ENCODE data around the gene GNG10. TPM values are rescaled to one million over a fixed set of nuclear protein-coding genes. Genes with fewer than 3 reads are reported as not detected.

GNG10 gene
- total RNA-seq, 2 experiments from 2014 or later, result 14.3 to 17.2 TPM

DNA sequence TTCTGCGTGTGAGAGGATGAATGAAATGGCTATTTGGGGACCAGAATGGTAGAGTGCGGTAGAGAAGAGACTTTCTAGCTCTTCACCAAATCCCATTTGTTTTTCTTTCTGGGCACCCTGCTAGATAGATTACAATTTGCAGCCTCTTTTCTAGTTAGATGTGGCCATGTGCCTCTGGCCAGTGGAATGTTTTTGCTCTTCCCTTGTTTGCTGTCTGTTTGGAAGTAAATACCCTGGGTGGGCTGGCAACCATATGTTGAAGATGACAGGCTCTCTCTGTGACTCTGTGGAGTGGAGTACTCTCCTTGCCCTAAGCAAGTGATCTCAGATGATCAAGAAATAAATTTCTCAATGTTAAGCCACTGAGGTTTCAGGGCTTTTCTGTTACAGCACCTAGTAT lies 12.9 kb downstream of the GNG10 start:
- no peak for DNase-seq
- Mint-ChIP-seq H3K27ac (no peak overlapping the region), H3K4me3 (no peak overlapping the region), H3K27me3 (no peaks in the 10 kb centered on the region), H3K4me1 (ENCODE audit: low read depth) (no peaks in the 10 kb centered on the region), H3K36me3 (ENCODE audit: low read depth) (peaks cover 12% of the 10 kb centered on the region), H3K9me3 (no peaks in the 10 kb centered on the region)
- no peak for ATAC-seq
- TF ChIP-seq, protein P1, sequence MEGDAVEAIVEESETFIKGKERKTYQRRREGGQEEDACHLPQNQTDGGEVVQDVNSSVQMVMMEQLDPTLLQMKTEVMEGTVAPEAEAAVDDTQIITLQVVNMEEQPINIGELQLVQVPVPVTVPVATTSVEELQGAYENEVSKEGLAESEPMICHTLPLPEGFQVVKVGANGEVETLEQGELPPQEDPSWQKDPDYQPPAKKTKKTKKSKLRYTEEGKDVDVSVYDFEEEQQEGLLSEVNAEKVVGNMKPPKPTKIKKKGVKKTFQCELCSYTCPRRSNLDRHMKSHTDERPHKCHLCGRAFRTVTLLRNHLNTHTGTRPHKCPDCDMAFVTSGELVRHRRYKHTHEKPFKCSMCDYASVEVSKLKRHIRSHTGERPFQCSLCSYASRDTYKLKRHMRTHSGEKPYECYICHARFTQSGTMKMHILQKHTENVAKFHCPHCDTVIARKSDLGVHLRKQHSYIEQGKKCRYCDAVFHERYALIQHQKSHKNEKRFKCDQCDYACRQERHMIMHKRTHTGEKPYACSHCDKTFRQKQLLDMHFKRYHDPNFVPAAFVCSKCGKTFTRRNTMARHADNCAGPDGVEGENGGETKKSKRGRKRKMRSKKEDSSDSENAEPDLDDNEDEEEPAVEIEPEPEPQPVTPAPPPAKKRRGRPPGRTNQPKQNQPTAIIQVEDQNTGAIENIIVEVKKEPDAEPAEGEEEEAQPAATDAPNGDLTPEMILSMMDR (IDR thresholded peaks at IDR 0.05), result no peak
- intact Hi-C loops (cut with micrococcal nuclease), result no loop called here
- ChIA-PET POLR2A (interaction anchor here (0.9 kb wide), 1 partner anchor 42 kb away, joined by 3 read pairs; no protein-coding TSS in a partner anchor), CTCF (interaction anchor here (1.0 kb wide), 1 partner anchor 76 kb away, joined by 3 read pairs; no protein-coding TSS in a partner anchor)

DNA sequence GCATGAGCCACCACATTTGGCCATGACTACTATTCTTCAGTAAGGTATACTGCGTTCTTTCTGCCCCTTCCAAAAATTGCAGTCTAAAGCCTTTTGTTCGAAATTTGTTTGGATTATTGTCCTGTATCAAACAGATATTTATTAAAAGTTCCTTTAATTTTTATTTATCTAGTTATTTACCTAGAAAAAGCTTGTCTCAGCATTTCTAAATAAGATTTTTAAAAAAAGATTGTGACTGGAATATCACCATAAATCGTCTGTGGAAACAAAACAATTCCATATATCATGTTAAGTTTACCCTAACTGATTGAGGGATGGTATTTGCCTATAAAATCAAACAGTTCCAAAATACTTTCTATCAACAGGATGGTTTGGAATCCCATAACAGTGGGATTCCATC lies 14.7 kb downstream of the GNG10 start:
- ChIA-PET CTCF (no interaction called here), POLR2A (no interaction called here)
- intact Hi-C loops (cut with micrococcal nuclease), result no loop called here
- DNase-seq (no peak), ATAC-seq (no peak)
- Mint-ChIP-seq H3K9me3 (no peaks in the 10 kb centered on the region), H3K27me3 (no peaks in the 10 kb centered on the region), H3K36me3 (ENCODE audit: low read depth) (peaks cover 13% of the 10 kb centered on the region), H3K4me1 (ENCODE audit: low read depth) (no peaks in the 10 kb centered on the region), H3K4me3 (no peak overlapping the region), H3K27ac (no peak overlapping the region)
- TF ChIP-seq, protein P1 (IDR thresholded peaks at IDR 0.05), result no peak

DNA sequence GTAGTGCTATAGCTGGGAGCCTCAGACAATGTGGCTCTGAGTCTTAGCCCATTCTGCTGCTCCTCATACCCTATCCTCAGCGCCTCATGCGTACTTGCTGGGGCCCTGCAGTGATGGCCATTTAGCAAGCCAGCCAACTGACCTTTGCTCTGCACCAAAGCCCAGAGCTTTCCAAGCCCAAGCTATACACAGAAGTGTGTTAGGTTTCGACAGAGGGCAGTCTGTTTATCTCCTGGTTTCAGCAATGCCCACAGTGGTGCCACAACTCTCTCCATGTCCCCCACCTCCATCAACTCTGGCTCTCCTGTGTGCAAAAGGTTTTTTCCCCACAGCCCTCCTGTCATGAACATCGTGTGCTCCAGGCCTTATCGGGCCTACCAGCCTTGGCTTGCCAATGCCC lies 16.9 kb downstream of the GNG10 start:
- peaks cover 10% of the 10 kb centered on the region for H3K36me3 Mint-ChIP-seq (ENCODE audit: low read depth)
- no peak overlapping the region for H3K4me3 Mint-ChIP-seq
- TF ChIP-seq, protein P1 (IDR thresholded peaks at IDR 0.05), result no peak
- no peaks in the 10 kb centered on the region for H3K9me3 Mint-ChIP-seq
- no peak for DNase-seq
- H3K27ac Mint-ChIP-seq, result no peak overlapping the region
- intact Hi-C loops (cut with micrococcal nuclease), result no loop called here
- CTCF ChIA-PET, result no interaction called here
- H3K27me3 Mint-ChIP-seq, result no peaks in the 10 kb centered on the region
- no peaks in the 10 kb centered on the region for H3K4me1 Mint-ChIP-seq (ENCODE audit: low read depth)
- no peak for ATAC-seq
- POLR2A ChIA-PET, result no interaction called here

DNA sequence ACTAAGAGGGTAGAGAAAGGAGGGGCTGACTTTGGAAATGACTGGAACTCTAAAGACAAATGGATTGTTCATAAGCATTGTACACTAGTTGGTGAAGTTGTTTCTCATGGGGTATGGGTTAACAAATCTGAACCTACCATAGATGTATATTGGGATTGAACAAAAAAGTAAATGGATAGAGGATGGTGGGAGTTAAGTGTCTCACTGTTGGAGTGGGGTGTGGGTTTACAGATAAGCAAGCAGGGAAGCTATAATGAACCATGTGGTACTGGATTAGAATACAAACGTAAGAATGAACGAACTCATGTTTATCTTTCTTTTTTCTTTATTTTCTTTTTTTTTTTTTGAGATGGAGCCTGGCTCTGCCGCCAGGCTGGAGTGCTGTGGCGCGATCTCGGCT lies 17.8 kb downstream of the GNG10 start:
- TF ChIP-seq, protein P1 (IDR thresholded peaks at IDR 0.05), result no peak
- Mint-ChIP-seq H3K9me3 (no peaks in the 10 kb centered on the region), H3K4me1 (ENCODE audit: low read depth) (no peaks in the 10 kb centered on the region), H3K4me3 (no peak overlapping the region), H3K36me3 (ENCODE audit: low read depth) (peaks cover 10% of the 10 kb centered on the region), H3K27me3 (no peaks in the 10 kb centered on the region), H3K27ac (no peak overlapping the region)
- ATAC-seq (no peak), DNase-seq (no peak)
- ChIA-PET POLR2A (no interaction called here), CTCF (no interaction called here)
- intact Hi-C loops (cut with micrococcal nuclease), result no loop called here

DNA sequence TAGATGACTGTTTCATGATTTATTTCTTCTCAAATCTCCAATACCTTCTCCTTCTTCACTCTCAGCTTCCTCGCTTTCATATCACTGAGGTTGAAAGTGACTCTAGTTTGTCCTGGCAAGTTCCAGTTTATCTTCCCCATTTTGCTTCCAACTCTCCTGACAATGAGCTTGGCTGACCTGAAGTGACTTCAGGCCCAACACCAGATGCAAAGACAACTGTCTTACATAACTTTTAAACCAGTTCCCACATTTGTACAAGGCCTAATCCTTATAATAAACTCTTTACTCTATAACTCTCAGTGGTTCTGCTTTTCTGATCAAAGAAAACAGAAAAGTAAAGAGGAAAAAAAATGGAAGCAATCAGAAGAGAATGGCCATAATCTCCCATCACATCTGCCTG lies 22.0 kb downstream of the GNG10 start:
- no peaks in the 10 kb centered on the region for H3K9me3 Mint-ChIP-seq
- intact Hi-C loops (cut with micrococcal nuclease), result no loop called here
- no peak overlapping the region for H3K27ac Mint-ChIP-seq
- ChIA-PET CTCF (interaction anchor here (0.7 kb wide), 1 partner anchor 677 kb away, joined by 3 read pairs; no protein-coding TSS in a partner anchor), POLR2A (interaction anchor here (0.7 kb wide), 1 partner anchor 186 kb away, joined by 3 read pairs; no protein-coding TSS in a partner anchor)
- no peak overlapping the region for H3K4me3 Mint-ChIP-seq
- ATAC-seq (no peak), DNase-seq (no peak)
- H3K36me3 Mint-ChIP-seq (ENCODE audit: low read depth), result peaks cover 7% of the 10 kb centered on the region
- H3K27me3 Mint-ChIP-seq, result no peaks in the 10 kb centered on the region
- H3K4me1 Mint-ChIP-seq (ENCODE audit: low read depth), result no peaks in the 10 kb centered on the region
- TF ChIP-seq, protein P1 (IDR thresholded peaks at IDR 0.05), result no peak

All from activated CD8-positive, alpha-beta T cell treated with anti-CD3 and anti-CD28 coated beads for 36 hours (primary cell).